Measurements from ENCODE around the gene KL.
A peak's percentile ranks its signal among the peaks of the same experiment; 100 is the strongest.

The KL gene

GRCh38 chr13:33016414-33017322, at the start of gene KL:
TSS of gene KL (plus strand) at chr13:33016423. CDS start at chr13:33016441, 18 bp downstream.
- DNase-seq (ENCODE audit: low spot score): peak; percentile 42

GRCh38 chr13:32967584-32968182, 48.5 kb upstream of the KL start:
- no peak for DNase-seq (ENCODE audit: low spot score)

GRCh38 chr13:32968316-32968715, 47.9 kb upstream of the KL start:
- DNase-seq (ENCODE audit: low spot score): no peak

- no peak for DNase-seq (ENCODE audit: low spot score)
Observed at GRCh38 chr13:32968793-32969192, 47.4 kb upstream of the KL start.

GRCh38 chr13:32969516-32969941, 46.7 kb upstream of the KL start:
- peak; percentile 77 for DNase-seq (ENCODE audit: low spot score)

GRCh38 chr13:32976056-32976805, 40.0 kb upstream of the KL start:
- no peak for DNase-seq (ENCODE audit: low spot score)

- no peak for DNase-seq (ENCODE audit: low spot score)
Observed at GRCh38 chr13:32976912-32977311, 39.3 kb upstream of the KL start.

- DNase-seq (ENCODE audit: low spot score): no peak
Observed at GRCh38 chr13:32977321-32977720, 38.9 kb upstream of the KL start.

- no peak for DNase-seq (ENCODE audit: low spot score)
Observed at GRCh38 chr13:32978278-32978677, 37.9 kb upstream of the KL start.

- DNase-seq (ENCODE audit: low spot score): no peak
Observed at GRCh38 chr13:32983058-32983457, 33.2 kb upstream of the KL start.

- no peak for DNase-seq (ENCODE audit: low spot score)
Observed at GRCh38 chr13:32984857-32985626, 31.2 kb upstream of the KL start.

GRCh38 chr13:32986552-32986951, 29.7 kb upstream of the KL start:
- no peak for DNase-seq (ENCODE audit: low spot score)

GRCh38 chr13:32987462-32987861, 28.8 kb upstream of the KL start:
- DNase-seq (ENCODE audit: low spot score): no peak

- no peak for DNase-seq (ENCODE audit: low spot score)
Observed at GRCh38 chr13:32988608-32989289, 27.5 kb upstream of the KL start.

GRCh38 chr13:32989290-32989667, 26.9 kb upstream of the KL start:
- DNase-seq (ENCODE audit: low spot score): no peak

GRCh38 chr13:32989942-32990341, 26.3 kb upstream of the KL start:
- peak; percentile 28 for DNase-seq (ENCODE audit: low spot score)

GRCh38 chr13:32993145-32993544, 23.1 kb upstream of the KL start:
- DNase-seq (ENCODE audit: low spot score): no peak

- no peak for DNase-seq (ENCODE audit: low spot score)
Observed at GRCh38 chr13:32997399-32997798, 18.8 kb upstream of the KL start.

GRCh38 chr13:32998966-32999365, 17.3 kb upstream of the KL start:
- DNase-seq (ENCODE audit: low spot score): no peak

- DNase-seq (ENCODE audit: low spot score): no peak
Observed at GRCh38 chr13:33000365-33000764, 15.9 kb upstream of the KL start.

- no peak for DNase-seq (ENCODE audit: low spot score)
Observed at GRCh38 chr13:33003458-33004019, 12.7 kb upstream of the KL start.
